Measurements from ENCODE around the gene KCNA1.

DNA sequence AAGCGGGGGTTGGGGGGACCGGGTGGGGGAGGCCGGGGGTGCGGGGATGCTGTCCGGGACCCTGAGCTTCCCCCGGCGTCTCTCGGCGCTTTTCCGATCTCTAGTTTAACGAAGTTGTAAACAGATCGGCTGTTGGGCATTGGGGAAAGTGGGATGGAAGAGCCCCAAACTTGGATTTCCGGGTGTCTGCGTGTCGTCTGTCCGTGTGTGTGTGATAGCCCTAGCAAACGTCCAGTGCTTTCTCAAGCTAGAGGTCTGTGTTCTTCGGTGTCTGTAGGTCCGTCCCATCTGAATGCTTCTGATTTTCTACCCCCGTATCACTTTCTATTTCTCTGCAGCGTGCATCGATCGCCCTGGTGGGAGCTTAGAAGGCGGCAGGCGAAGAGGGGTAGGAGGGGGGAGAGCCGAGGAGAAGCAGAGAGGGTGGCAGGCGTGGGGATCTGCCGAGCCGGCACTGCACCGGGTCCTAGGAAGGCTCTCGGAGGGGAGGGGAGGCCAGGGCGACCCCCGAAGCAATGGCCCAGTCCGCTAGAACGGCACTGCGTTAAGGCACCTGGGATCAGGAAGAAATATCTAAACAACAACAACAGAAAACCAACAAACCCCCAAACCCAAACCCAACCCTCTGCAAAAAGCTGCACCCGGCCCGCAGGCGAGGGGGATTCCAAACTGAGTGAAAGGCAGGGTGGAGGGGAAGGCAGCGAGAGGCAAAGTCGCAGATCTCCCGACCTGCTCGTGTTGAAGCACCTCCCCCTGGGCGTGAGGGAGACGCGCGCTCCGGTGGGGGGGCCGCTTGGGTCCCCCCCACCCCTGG lies 1.0 kb downstream of the KCNA1 start:
- TF ChIP-seq EZH2 (IDR thresholded peaks at IDR 0.05; ENCODE audit: borderline replicate concordance, low read length) (peak; percentile 84), CTCF (conservative IDR thresholded peaks at IDR 0.05 in 1 of 2, IDR thresholded peaks at IDR 0.05 in 1 of 2; ENCODE audit: extremely low read depth in 1 of 2, insufficient read depth in 1 of 2, low read depth in 1 of 2, low read length in 2 of 2) (no peak)

Data from mammary epithelial cell (primary cell).